Activated CD8-positive, alpha-beta T cell treated with anti-CD3 and anti-CD28 coated beads for 36 hours (primary cell): ENCODE measurements around the gene ANKMY1. TPM values are rescaled to one million over a fixed set of nuclear protein-coding genes. Genes with fewer than 3 reads are reported as not detected.

Experiments
- ATAC-seq: fragments of 200-7000 bp; cut with Tn5 transposase; one replicate; pipeline ENCODE4 v1.10.0; 2021; ENCODE audit warnings: mild to moderate bottlenecking, moderate library complexity
- CTCF ChIA-PET: fragments of 350-600 bp; sonication (Branson Sonifier 250); formaldehyde crosslinking; loops from one replicate; lab custom pipeline; 2021; ENCODE audit warnings: antibody characterized with exemption; lab: Charles Lee
- POLR2A ChIA-PET: fragments of 350-600 bp; sonication (Branson Sonifier 250); formaldehyde crosslinking; loops from one replicate; lab custom pipeline; 2021; ENCODE audit warnings: antibody characterized with exemption; lab: Charles Lee
- DNase-seq: peaks from one replicate; pipeline ENCODE4 v3.0.0-alpha.2; 2020
- H3K27ac Mint-ChIP-seq: one replicate; pipeline ENCODE4 v1.8.0; 2021; ENCODE audit warnings: mild to moderate bottlenecking, mixed read lengths
- H3K27me3 Mint-ChIP-seq: one replicate; pipeline ENCODE4 v1.8.0; 2021; ENCODE audit warnings: mixed read lengths
- H3K36me3 Mint-ChIP-seq: one replicate; pipeline ENCODE4 v1.8.0; 2021; ENCODE audit warnings: low read depth, mixed read lengths
- H3K4me1 Mint-ChIP-seq: one replicate; pipeline ENCODE4 v1.8.0; 2021; ENCODE audit warnings: low read depth, mixed read lengths
- H3K4me3 Mint-ChIP-seq: one replicate; pipeline ENCODE4 v1.8.0; 2021; ENCODE audit warnings: mild to moderate bottlenecking, moderate library complexity, mixed read lengths
- H3K9me3 Mint-ChIP-seq: one replicate; pipeline ENCODE4 v1.8.0; 2021; ENCODE audit warnings: mixed read lengths
- CTCF ChIP-seq: fragments of 200-600 bp; IDR thresholded peaks from one replicate; pipeline ENCODE4 v1.8.0; 2022; ENCODE audit warnings: antibody characterized with exemption, mild to moderate bottlenecking
- intact Hi-C: fragments of 100-400 bp; cut with micrococcal nuclease; formaldehyde crosslinking; loops from one replicate; pipeline ENCODE4 v1.10.0; 2022
- total RNA-seq, 2 experiments: library from RNA; stranded (reverse); gene quantifications; one replicate each; pipeline ENCODE4 v1.2.3, GENCODE V29; 2021

ANKMY1 gene
- total RNA-seq, 2 experiments from 2014 or later: 14.5 to 18.6 TPM

GRCh38 chr2:240451791-240452461 lies 105.9 kb downstream of the ANKMY1 start:
- TF ChIP-seq CTCF: no peak
- no peak for ATAC-seq
- Mint-ChIP-seq H3K36me3 (no peaks in the 10 kb centered on the region), H3K9me3 (no peaks in the 10 kb centered on the region), H3K4me3 (peak overlapping the region; percentile 13), H3K4me1 (peaks cover 7% of the 10 kb centered on the region), H3K27me3 (peaks cover 44% of the 10 kb centered on the region), H3K27ac (no peak overlapping the region)
- no peak for DNase-seq
- intact Hi-C loops: no loop called here
- POLR2A ChIA-PET: no interaction called here
- CTCF ChIA-PET: no interaction called here

DNA sequence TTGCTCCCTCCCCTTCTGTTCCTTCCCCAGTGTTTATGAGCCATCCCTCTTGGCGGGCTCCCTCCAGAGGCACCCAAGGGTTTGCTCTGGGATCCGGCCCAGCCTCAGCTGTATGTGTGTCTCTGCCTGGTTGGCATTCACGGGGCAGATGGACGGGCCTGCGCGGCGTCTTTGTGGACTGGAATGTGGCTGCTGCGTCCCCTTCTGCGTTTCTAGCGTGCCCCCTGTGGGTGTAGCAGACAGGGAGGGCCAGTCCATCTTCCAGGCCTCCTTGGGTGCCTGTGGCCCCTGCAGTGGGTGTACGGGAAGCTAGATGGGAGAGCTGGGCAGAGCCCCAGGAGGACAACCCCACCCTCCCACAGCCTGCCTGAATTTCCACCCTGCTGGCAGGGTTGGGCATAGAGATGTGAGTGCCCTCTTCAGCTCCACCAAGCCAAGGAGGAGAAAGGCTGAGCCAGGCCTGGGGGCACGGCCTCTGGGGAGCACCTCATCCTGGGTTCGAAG lies 106.6 kb downstream of the ANKMY1 start:
- Mint-ChIP-seq H3K4me3 (no peak overlapping the region), H3K27me3 (peaks cover 40% of the 10 kb centered on the region), H3K9me3 (no peaks in the 10 kb centered on the region), H3K27ac (no peak overlapping the region), H3K36me3 (no peaks in the 10 kb centered on the region), H3K4me1 (peaks cover 7% of the 10 kb centered on the region)
- ATAC-seq (no peak), DNase-seq (no peak)
- CTCF ChIA-PET: no interaction called here
- intact Hi-C loops: no loop called here
- no peak for TF ChIP-seq CTCF
- POLR2A ChIA-PET: no interaction called here

GRCh38 chr2:240450532-240451107 lies 107.2 kb downstream of the ANKMY1 start:
- Mint-ChIP-seq H3K27ac (no peak overlapping the region), H3K4me3 (no peak overlapping the region), H3K27me3 (peaks cover 39% of the 10 kb centered on the region), H3K9me3 (no peaks in the 10 kb centered on the region), H3K4me1 (peaks cover 7% of the 10 kb centered on the region), H3K36me3 (no peaks in the 10 kb centered on the region)
- DNase-seq (no peak), ATAC-seq (no peak)
- TF ChIP-seq CTCF: no peak
- POLR2A ChIA-PET: no interaction called here
- CTCF ChIA-PET: no interaction called here
- intact Hi-C loops: no loop called here

GRCh38 chr2:240449764-240450531 lies 107.8 kb downstream of the ANKMY1 start:
- intact Hi-C loops: no loop called here
- ATAC-seq (no peak), DNase-seq (no peak)
- Mint-ChIP-seq H3K9me3 (no peaks in the 10 kb centered on the region), H3K4me1 (peaks cover 7% of the 10 kb centered on the region), H3K4me3 (no peak overlapping the region), H3K36me3 (no peaks in the 10 kb centered on the region), H3K27ac (no peak overlapping the region), H3K27me3 (peaks cover 36% of the 10 kb centered on the region)
- no peak for TF ChIP-seq CTCF
- ChIA-PET CTCF (no interaction called here), POLR2A (no interaction called here)
